Stimulated activated CD8-positive, alpha-beta memory T cell treated with anti-CD3 and anti-CD28 coated beads, Interleukin-15, amount 100 ng/mL, for 48 hours (primary cell): ENCODE measurements around the gene TBC1D19.
"Not testable (repeated sequence)": the region's sequence is repeated elsewhere in the genome, so short reads cannot be mapped to it uniquely, and the experiment has no call there.

Source experiments
- DNase-seq, 2 donors: peaks; one replicate each; pipeline ENCODE4 v3.0.0-alpha.2; 2020; ENCODE audit warnings: low read depth in 2 of 2

TBC1D19 gene

GRCh38 chr4:26596843-26597242, 13.0 kb downstream of the TBC1D19 start:
- DNase-seq, result no peak

- DNase-seq, result no peak
These were observed 17.3 kb downstream of the TBC1D19 start for GRCh38 chr4:26601204-26601603.

- DNase-seq, result no peak
These were observed 23.9 kb downstream of the TBC1D19 start for GRCh38 chr4:26607776-26608175.

- no peak for DNase-seq
These were observed 25.5 kb downstream of the TBC1D19 start for GRCh38 chr4:26609391-26609790.

- DNase-seq, result no peak
These were observed 26.0 kb downstream of the TBC1D19 start for GRCh38 chr4:26609868-26610267.

GRCh38 chr4:26611372-26611771, 27.5 kb downstream of the TBC1D19 start:
- DNase-seq, result no peak

- no peak for DNase-seq
These were observed 28.0 kb downstream of the TBC1D19 start for GRCh38 chr4:26611885-26612284.

- DNase-seq, result no peak
These were observed 29.4 kb downstream of the TBC1D19 start for GRCh38 chr4:26613237-26613636.

- no peak for DNase-seq
These were observed 29.9 kb downstream of the TBC1D19 start for GRCh38 chr4:26613735-26614134.

- DNase-seq, result no peak
These were observed 35.9 kb downstream of the TBC1D19 start for GRCh38 chr4:26619784-26620183.

GRCh38 chr4:26621366-26621765, 37.5 kb downstream of the TBC1D19 start:
- DNase-seq, result no peak

- no peak for DNase-seq
These were observed 39.0 kb downstream of the TBC1D19 start for GRCh38 chr4:26622913-26623312.

GRCh38 chr4:26626658-26627057, 42.8 kb downstream of the TBC1D19 start:
- not testable (repeated sequence) for DNase-seq

- DNase-seq, result no peak
These were observed 49.0 kb downstream of the TBC1D19 start for GRCh38 chr4:26632916-26633315.

GRCh38 chr4:26634237-26634636, 50.4 kb downstream of the TBC1D19 start:
- DNase-seq, result no peak

- DNase-seq, result no peak
These were observed 52.6 kb downstream of the TBC1D19 start for GRCh38 chr4:26636458-26636857.

- not testable (repeated sequence) for DNase-seq
These were observed 56.8 kb downstream of the TBC1D19 start for GRCh38 chr4:26640639-26641038.

GRCh38 chr4:26647523-26648224, 63.8 kb downstream of the TBC1D19 start:
- DNase-seq, result no peak

GRCh38 chr4:26648260-26648659, 64.4 kb downstream of the TBC1D19 start:
- no peak for DNase-seq

- DNase-seq, result no peak
These were observed 76.4 kb downstream of the TBC1D19 start for GRCh38 chr4:26660261-26660660.

GRCh38 chr4:26663888-26664287, 80.0 kb downstream of the TBC1D19 start:
- no peak for DNase-seq

GRCh38 chr4:26670903-26671537, 87.1 kb downstream of the TBC1D19 start:
- no peak for DNase-seq

GRCh38 chr4:26679040-26679695, 95.3 kb downstream of the TBC1D19 start:
- DNase-seq, result not testable (repeated sequence)
